CD4-positive, alpha-beta T cell treated with Interleukin-1 beta for 1 hour (primary cell): ENCODE results near the gene RNF146.
A peak's percentile ranks its signal among the peaks of the same experiment; 100 is the strongest.
"Not testable (repeated sequence)": the region's sequence is repeated elsewhere in the genome, so short reads cannot be mapped to it uniquely, and the experiment has no call there.

Experiments
- DNase-seq, 2 donors: peaks; one replicate each; pipeline ENCODE4 v3.0.0-alpha.2; 2020 to 2022

RNF146 gene

DNA sequence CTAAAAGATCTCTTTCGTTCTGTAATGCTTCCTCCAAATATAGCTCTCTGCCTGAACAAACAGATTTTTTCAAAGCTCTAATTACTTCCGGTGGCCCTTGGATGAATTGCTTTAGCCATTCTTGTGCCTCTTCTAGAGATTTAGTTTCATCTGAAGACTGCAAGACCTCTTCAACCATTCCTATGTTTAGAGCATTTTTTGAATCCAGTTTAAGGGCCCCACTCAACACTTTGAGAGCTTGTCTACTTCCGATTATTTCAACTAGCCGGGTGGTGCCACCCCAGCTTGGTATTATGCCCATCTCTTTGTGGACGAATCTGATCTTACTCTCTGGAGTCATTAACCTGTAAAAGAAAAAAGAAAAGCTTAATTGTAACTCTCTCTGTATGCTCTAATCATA, 23.3 kb downstream of the RNF146 start:
- DNase-seq, result no peak

DNA sequence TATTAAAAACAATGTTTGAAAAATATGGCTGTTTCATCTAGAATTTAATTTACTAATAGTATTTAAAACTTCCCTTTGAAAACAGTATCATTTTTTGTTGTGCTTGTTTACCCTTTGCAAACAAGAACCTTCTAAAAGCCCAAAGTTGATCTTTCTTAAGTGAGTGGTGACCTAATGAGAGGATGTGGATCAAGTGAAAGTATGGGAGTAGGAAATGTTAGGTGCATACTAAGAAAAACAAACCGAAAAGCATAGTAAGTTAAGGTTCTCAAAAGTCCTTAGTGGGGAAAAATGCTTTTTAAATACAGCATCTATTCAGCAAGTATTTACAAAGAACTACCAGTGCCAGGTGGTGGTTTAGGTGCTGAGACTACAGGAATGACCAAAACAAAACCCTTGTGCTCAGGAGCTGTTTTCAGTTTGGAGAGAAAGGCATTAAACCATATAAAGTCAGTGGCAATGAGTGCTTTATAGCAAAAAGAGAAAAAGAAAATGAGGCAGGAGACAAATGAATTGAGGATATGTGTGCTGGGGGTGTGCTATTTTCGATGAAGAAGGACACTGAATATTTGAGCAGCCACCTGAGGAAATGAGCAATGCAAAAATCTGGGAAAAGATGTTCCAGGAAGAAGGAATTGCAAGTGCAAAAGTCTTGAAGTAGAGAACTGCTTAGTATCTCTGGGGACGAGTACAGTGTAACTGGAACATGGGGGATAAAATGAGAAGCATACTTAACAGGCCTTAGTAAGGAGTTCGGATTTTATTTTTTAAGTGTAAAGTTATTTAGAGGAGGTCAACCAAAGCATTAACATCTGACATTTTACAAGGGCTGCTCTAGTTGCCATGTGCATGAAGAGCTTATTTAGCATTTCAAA, 24.0 kb downstream of the RNF146 start:
- no peak for DNase-seq

DNA sequence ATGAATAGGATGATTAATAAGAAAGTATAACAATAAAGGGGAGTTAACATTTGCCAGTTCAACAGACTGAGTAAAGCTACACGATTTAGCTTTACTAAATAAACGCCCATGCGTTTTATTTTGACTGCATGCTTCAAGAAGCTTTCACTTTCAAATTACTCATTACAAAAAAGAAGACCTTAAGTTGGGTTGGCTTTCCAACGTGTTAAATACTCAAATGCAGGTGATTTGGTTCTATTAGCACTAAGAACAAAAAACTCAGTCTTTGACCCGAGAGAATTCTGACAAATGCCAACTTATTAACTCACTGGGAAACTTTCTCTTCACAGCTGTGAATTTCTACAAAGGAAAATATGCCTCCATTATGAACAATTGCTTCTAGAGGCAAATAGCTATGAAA, 24.8 kb downstream of the RNF146 start:
- peak in 1 of 2 donors; percentile 9 for DNase-seq

- no peak for DNase-seq
Observed at GRCh38 chr6:127297502-127298070, 30.9 kb downstream of the RNF146 start.

- no peak for DNase-seq
Observed at GRCh38 chr6:127298475-127298874, 31.8 kb downstream of the RNF146 start.

DNA sequence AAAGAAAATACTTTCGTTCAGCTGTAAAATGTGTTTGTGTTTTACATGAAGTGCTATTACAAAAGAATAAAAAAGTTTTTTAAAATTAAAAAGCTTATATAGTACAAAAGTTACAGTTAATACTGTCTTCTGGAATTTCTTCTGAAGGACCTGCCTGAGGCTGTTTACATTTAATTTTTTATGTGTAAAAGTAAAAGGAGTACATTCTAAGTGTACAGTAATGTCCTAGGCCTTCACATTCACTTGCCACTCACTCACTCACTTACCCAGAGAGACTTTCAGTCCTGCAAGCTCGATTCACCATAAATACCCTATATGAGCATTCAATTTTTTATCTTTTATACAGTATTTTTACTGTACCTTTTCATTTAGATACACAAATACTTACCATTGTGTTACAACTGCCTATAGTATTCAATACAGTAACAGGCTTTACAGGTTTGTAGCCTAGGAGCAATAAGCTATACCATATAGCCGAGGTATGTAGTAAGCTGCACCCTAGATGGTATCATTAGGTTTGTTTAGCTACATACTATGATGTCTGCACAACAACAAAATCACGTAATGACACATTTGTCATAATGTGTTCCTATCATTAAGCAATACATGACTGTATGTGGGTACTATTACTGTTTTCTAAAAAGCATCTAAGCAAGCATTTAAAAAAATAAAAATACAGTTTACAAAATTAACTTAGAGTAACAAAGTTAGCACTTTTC, 33.0 kb downstream of the RNF146 start:
- DNase-seq, result no peak

DNA sequence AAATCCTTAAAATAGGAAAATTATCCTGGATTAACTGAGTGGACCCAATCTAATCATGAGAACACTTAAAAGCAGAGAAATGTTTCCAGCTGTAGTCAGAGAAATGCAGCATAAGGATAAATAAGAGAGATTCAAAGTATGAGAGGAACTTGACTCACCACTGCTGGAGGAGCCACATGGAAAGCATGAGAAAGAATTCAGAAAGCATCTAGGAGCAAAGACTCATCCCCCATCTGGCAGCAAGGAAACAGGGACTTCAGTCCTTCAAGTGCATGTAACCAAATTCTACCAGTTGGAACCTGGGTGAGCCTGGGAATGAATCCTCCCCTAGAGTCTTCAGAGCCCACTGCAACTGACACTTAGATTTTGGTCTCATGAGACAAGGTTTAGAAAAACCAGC, 33.7 kb downstream of the RNF146 start:
- no peak for DNase-seq

- no peak for DNase-seq
Observed at GRCh38 chr6:127301199-127301700, 34.6 kb downstream of the RNF146 start.

GRCh38 chr6:127302728-127303660, 36.3 kb downstream of the RNF146 start:
- DNase-seq, result peak; percentile 19 to 72

DNA sequence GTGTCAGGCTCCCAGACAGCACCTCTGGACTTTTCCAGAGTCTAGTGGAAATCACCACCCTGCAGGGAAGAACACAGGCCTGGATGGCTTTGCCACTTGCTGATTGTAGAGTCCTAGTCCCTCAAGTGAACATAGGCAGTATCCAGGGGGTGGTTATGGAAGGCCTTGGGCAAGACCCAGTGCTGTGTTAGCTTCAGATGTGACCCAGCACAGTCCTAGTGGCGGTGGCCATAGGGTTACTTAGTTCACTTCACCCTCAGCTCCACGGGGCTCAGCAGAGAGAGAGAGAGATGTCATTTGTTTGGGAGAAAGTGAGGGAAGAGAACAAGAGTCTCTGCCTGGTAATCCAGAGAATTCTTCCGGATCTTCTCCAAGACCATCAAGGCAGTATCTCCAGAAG, 37.3 kb downstream of the RNF146 start:
- DNase-seq, result no peak

DNA sequence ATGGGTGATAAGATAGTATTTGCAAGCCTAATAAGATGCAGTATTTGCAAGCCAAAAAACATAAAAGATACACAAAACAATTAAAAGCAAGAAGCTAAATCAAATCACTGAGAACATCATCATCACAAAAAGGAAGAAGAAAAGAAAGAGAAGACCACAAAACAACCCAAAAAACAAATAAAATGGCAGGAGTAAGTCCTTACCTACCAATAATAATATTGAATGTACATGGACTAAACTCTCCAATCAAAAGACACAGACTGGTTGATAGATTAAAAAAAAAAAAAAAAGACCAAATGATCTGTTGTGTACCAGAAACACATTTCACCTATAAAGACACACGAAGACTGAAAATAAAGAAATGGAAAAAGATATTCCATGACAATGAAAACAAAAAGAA, 39.1 kb downstream of the RNF146 start:
- no peak for DNase-seq

DNA sequence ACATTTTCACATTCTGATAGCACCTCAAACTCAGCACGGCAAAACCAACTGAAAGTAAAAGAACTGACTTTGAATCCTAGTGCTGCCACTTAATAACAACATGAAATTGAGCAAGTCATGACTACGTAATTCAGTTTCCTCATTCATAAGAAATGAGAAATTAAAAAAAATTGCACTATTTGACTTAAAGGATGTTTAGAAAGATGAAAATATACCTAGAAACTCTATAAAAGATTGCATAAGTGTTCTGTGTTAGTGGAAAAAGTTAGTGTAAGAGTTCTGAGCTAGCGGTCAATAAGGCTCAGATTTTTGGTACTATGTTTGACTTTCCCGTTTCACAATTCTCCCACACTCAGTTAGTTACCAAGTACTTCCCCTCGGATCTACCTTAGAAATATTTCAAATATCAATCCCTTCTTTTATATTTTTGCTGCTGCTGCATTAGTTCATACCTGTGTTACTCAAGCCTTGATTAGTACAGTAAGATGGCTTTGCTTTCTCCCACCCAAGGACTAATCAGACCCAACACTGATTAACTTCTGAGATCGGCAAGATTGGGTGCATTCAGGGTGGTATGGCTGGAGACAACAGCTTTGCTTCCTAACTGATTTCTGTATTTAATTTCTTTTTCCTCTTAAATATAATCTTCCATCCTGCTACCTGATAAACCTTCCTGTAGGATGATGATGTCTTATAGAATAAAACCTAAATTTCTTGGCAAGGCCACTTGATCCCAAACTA, 50.9 kb downstream of the RNF146 start:
- DNase-seq, result no peak

DNA sequence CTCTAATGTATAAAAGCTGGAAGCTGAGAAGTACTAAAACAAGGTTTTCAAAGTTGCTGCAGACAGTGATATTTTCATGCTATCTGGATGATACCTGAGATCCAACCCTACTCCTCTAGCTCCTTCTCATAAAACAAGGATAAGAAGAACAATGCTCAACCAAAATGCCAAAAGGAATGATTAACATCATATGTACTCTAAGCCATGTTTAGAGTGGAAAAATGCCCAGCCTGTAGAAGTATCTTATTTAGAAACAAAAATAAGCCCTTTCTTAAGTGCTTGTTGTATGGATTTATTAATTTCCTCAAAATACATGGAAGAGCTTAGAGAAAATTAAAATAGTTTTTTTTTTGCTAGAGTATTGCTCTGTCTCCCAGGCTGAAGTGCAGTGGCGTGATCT, 53.0 kb downstream of the RNF146 start:
- no peak for DNase-seq

DNA sequence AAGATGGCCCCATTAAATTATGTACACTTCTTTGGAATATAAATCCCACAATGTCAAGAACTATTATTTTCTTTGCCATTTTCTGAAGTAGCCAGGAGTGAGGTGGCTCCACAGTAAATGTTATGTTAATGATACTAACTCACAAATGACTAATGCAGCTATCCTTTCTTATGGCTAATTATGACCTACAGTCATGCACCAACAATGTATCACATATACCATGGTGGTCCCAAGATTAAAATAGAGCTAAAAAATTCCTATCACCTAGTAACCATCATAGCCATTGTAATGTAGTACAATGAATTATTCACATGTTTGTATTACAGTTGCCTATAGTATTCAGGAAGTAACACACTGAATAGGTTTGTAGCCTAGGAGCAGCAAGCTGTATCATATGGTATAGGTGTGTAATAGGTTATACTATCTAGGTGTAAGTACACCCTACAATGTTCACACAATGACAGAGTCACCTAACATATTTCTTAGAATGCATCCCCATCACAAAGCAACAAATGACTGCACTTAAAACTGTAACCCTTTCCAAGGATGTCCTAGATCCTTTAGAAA, 61.5 kb downstream of the RNF146 start:
- DNase-seq, result no peak

DNA sequence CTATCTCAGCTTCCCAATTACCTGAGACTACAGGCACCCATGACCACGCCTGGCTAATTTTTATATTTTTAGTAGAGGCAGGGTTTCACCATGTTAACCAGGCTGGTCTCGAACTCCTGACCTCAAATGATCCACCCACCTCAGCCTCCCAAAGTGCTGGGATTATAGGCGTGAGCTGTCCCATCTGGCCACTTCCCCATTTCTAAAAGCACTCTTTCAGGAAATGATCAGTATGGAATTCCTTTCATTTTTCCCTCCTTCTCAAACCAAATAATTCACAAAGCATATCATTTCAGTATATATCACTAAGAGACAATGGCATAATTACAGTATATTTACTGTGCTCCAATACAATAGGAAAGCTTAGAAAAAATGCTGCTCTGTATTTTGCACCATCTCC, 64.6 kb downstream of the RNF146 start:
- not testable (repeated sequence) for DNase-seq

DNA sequence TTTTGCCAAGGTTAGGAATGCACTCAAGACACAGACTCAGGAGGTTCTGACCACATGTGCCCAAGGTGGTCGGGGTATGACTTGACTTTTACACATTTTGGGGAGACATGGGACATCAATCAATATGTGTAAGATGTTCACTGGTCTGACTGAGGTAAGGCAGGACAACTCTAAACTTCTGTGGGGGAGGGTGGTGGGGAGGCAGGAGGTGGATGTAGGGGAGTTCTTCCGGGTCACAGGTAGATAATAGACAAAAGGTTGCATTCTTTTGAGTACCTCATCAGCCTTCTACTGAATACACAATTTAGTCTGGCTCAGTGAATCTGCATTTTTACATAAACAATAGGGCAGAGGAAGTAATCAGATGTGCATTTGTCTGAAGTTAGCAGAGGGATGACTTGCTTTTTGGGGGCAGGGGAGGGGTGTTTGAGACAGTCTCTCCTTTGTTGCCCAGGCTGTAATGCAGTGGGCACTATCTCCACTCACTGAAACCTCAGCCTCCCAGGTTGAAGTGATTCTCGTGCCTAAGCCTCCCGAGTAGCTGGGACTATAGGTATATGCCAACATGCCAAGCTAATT, 65.8 kb downstream of the RNF146 start:
- no peak for DNase-seq
